OCI-M2 (cell line): ENCODE results near the gene GH1.

ENCODE experiments used
- DNase-seq: peaks from one replicate; lab custom pipeline; 2025; ENCODE audit not compliant: unreplicated experiment; lab: John Stamatoyannopoulos, UW

The GH1 gene

GRCh38 chr17:63944736-63945499, 26.3 kb upstream of the GH1 start:
- DNase-seq: no peak

- no peak for DNase-seq
These were observed 25.1 kb upstream of the GH1 start for GRCh38 chr17:63943745-63944144.

GRCh38 chr17:63942309-63942985, 23.8 kb upstream of the GH1 start:
- no peak for DNase-seq

- DNase-seq: no peak
These were observed 23.1 kb upstream of the GH1 start for GRCh38 chr17:63941751-63942150.

GRCh38 chr17:63941162-63941561, 22.5 kb upstream of the GH1 start:
- no peak for DNase-seq

- DNase-seq: no peak
These were observed 21.9 kb upstream of the GH1 start for GRCh38 chr17:63940584-63940983.

- DNase-seq: no peak
These were observed 21.2 kb upstream of the GH1 start for GRCh38 chr17:63939884-63940283.

- no peak for DNase-seq
These were observed 20.8 kb upstream of the GH1 start for GRCh38 chr17:63939401-63939800.

GRCh38 chr17:63937920-63938319, 19.3 kb upstream of the GH1 start:
- no peak for DNase-seq

GRCh38 chr17:63937319-63937718, 18.7 kb upstream of the GH1 start:
- DNase-seq: no peak

- DNase-seq: no peak
These were observed 15.8 kb upstream of the GH1 start for GRCh38 chr17:63934183-63935112.

GRCh38 chr17:63933598-63933997, 15.0 kb upstream of the GH1 start:
- no peak for DNase-seq

- DNase-seq: no peak
These were observed 14.1 kb upstream of the GH1 start for GRCh38 chr17:63932721-63933120.

- no peak for DNase-seq
These were observed 13.4 kb upstream of the GH1 start, which contains the start of gene CD79B for GRCh38 chr17:63931981-63932561. Gene CD79B (minus strand): TSS chr17:63932331. CDS start chr17:63932261, 70 bp downstream.

- no peak for DNase-seq
These were observed 12.4 kb upstream of the GH1 start for GRCh38 chr17:63930951-63931575.

GRCh38 chr17:63929860-63930766, 11.5 kb upstream of the GH1 start:
- DNase-seq: no peak

- no peak for DNase-seq
These were observed 10.5 kb upstream of the GH1 start for GRCh38 chr17:63928966-63929695.

- no peak for DNase-seq
These were observed 9.6 kb upstream of the GH1 start for GRCh38 chr17:63928172-63928666.
